HG02852 (cell line): ENCODE measurements around the gene SLC25A15.
"Not testable (repeated sequence)": the region's sequence is repeated elsewhere in the genome, so short reads cannot be mapped to it uniquely, and the experiment has no call there.

Experiments used
- ATAC-seq: cut with Tn5 transposase; IDR thresholded peaks from one replicate; pipeline ENCODE4 v1.9.1; 2021; ENCODE audit warnings: mild to moderate bottlenecking, moderate library complexity; ENCODE audit not compliant: unreplicated experiment

The SLC25A15 gene

GRCh38 chr13:40780822-40781401, 8.5 kb upstream of the SLC25A15 start:
- ATAC-seq = no peak

- ATAC-seq = no peak
Observed at GRCh38 chr13:40781717-40782116, 7.7 kb upstream of the SLC25A15 start.

DNA sequence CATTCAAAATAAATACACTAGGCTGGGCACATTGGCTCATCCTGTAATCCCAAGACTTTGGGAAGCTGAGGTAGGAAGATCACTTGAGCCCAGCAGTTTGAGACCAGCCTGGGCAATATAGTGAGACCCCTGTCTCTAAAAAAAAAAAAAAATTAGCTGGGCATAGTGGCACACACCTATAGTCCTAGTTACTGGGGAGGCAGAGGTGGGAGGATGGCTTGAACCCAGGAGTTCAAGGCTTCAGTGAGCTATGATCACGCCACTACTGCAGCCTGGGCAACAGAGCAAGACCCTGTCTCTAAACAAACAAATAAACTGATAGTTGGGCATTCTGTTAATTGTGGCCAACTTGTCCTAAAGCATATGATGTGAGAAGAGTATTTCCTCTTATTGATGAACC, 6.4 kb upstream of the SLC25A15 start:
- ATAC-seq = not testable (repeated sequence)

DNA sequence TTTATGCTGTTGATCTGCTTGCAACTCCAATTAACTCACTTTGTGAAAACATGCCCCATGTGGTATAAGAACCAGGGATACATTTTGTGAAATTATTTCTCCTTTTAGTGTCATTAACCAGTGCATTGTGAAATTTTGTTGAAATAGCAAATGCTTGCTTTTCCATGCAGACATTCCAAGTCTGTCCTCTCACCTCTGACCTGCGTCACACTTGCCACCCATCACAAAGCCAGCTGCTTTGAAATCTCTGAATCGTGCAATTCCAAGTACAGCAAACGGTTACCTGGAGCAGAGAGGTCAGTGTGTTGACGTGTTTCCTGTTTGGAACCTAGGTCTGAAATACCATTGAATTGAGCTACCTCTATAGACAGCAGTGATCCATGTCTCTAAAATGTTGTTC, 4.9 kb upstream of the SLC25A15 start:
- ATAC-seq = no peak

- no peak for ATAC-seq
Observed at GRCh38 chr13:40786568-40786996, 2.8 kb upstream of the SLC25A15 start.

- ATAC-seq = no peak
Observed at GRCh38 chr13:40787062-40787461, 2.3 kb upstream of the SLC25A15 start.

GRCh38 chr13:40788540-40789274, 704 bp upstream of the SLC25A15 start:
- not testable (repeated sequence) for ATAC-seq

GRCh38 chr13:40790154-40790616, 774 bp downstream of the SLC25A15 start:
- ATAC-seq = no peak

DNA sequence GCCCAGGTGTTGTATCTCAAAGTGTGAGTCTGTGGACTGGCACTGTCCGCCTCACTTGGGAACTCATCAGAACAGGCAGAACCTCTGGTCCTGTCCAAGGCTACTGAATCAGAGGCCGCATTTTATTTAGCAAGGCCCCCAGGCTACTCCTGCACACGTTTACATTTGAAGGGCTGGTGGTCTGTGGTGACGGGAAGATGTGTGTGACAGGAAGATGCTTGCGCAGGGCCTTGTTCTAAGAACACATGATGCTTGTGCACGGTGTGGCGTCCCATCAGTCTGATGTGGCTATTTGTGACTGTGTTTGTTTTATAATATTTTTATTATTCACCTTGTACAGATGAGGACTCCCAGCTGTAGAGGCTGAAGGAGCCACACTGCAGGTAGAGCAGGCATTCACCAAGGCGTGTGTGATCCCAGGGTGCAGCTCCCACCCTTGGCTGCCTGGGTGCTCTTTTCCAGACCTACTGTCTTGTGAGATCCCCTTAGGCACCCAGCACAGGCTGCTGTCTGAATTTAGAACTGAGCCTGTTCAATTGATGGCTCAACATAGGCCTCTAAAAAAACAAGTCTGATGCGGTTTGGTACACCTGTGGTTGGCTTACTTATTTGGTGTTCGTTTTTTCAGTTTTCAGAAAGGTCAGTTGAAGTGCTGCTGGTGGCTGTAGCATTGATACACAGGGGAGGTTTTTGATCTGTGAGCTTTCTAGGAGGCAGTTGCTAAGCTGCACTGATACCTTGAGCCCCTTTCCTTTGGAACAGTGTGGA, 3.1 kb downstream of the SLC25A15 start:
- no peak for ATAC-seq

GRCh38 chr13:40793339-40793738, 3.9 kb downstream of the SLC25A15 start:
- ATAC-seq = no peak

- ATAC-seq = no peak
Observed at GRCh38 chr13:40794414-40795368, 5.3 kb downstream of the SLC25A15 start.

DNA sequence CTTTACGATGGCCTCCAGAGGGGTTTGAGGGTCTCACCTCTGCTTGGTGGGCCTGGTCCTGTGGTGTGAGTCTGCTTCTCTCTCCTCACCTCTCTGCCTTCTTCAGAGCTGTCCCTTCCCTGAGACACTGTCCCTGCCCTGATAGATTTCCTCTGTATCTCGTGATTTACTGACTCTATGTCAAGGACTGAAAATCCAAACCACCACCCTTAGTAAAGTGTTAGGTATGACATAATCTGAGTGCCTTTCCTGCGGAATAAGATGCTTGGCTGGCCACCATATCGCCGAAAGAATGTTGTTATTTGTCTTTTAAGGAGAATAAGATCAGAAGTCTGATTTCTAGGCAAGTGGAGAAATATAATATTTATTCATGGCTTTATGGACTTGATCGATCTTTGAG, 7.2 kb downstream of the SLC25A15 start:
- ATAC-seq = no peak

DNA sequence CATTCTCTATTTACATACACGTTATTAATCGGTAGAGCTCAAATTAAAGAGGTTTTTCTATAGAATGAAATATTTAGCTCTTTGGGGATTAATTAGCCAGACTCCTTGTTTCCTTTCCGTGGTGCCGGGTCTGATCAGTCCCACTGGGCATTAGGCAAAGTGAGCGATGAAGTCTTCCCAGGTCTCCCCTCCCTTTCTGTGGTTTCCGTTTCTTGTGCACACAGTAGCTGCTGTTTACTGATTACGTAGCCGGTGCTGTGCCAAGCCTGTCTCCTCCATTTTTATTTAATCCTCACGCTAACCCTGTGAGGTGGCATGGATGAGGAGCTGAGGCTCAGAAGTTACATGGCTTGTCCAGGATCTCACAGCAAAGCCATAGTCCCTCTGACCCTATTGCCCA, 9.0 kb downstream of the SLC25A15 start:
- ATAC-seq = no peak

- no peak for ATAC-seq
Observed at GRCh38 chr13:40799508-40799907, 10.1 kb downstream of the SLC25A15 start.

DNA sequence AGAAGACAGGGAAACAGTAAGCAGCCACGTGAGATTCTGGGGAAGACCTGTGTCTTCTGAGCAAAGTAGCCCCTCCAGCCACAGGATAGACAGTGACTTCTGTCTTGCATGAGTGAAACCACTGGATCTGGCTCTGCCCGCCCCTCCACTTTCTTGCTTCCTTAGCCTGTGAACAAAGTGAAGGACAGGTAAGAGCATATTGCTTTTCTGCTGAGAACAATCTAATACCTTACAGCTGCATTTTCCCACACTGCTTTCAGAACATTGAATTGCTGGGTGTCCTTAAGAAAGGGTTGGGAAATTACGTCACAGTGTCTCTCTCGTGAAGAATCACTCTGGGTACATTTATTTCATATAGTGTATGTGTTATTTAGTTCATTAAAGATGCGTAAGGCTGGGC, 11.1 kb downstream of the SLC25A15 start:
- no peak for ATAC-seq

DNA sequence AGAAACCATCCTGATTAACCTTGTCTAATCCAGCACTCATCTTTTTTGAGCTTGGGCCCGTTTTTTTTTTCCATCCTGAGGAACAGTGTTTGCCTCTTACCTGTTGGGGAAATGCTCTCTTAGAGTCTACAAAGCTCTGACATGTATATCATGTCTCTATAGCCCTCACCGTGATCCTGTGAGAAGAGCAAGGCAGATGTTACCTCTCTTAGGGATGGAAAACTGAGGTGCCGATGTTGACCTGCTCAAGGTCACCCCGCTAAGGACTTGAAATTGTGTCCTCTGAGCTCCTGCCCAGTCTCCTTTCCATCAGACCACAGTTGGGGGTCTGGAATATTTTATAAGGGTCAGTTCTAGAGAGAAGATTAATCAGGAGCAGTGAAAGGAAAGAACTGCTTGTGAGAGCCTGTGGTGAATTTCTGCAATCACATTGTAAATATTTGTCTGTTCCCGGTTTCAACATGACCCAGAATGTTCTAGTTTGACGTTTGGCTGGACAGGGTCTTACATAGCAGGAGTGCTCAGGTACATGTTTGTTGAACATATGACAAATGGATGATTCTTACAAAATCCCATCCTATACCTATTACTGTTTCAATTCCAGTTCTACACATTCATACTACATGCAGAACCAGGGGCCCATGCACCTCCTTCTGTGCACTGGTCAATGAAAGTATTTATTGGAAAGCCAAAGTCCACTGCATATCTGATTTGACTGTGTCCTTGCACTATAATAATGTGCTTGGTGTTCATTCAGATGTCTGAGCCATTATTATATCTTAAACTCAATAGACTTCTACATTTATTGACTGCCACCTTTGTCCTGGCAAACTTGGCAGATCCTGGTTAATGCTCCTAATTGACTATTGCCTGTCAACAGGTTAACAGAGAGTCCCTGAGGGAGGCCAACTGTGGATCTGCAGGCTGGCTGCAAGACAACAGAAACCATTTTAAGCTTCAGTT, 12.1 kb downstream of the SLC25A15 start:
- ATAC-seq = no peak

GRCh38 chr13:40803316-40803715, 13.9 kb downstream of the SLC25A15 start:
- no peak for ATAC-seq

DNA sequence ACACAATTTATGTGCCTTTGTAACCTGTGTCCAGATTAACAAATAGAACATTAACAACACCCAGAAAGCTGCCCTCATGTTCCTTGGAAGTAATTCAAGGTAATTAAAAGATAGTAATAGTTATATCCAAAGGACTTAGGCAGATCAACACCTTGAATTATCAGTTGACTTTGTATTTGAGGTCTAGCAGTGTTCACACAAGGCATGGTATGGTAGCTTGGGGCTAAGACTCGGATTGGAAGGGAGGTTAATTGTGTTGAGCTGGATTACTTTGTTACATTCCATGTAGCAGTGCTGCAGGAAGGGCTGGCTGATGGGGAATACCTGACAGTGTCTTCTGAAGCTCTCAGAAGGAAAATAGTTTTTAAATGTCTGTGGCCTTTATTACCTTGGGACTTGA, 16.8 kb downstream of the SLC25A15 start:
- ATAC-seq = no peak

DNA sequence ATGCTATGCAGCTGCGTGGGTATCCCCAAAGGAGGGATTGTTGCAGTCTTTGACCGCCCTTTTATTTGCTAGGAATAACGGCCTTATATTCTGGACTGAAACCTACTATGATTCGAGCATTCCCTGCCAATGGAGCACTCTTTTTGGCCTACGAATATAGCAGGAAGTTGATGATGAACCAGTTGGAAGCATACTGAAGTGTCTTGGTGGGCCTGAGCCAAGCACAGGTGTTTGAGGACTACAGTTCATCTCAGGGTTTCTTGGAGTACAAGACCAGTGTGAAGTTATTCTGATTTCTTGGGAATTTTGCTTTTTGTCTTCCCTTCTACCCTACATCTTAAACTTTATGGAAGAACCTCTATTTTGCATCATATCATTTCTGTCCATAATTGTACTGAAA, 20.1 kb downstream of the SLC25A15 start:
- ATAC-seq = no peak

- no peak for ATAC-seq
Observed at GRCh38 chr13:40812102-40812501, 22.7 kb downstream of the SLC25A15 start.
